Mesodermal cell (in vitro differentiated cells): Measurements from ENCODE around the gene TTYH2.

Experiments
- H3K27ac ChIP-seq: 2 replicates; pipeline ENCODE4 v1.7.0; 2013; ENCODE audit warnings: mild to moderate bottlenecking, low read depth, low read length, moderate library complexity; ENCODE audit not compliant: severe bottlenecking
- H3K36me3 ChIP-seq: 2 replicates; pipeline ENCODE4 v1.7.1; 2013; ENCODE audit warnings: mild to moderate bottlenecking, low read length, moderate library complexity; ENCODE audit not compliant: control insufficient read depth, insufficient read depth
- H3K4me1 ChIP-seq: one replicate; pipeline ENCODE4 v1.7.1; 2013; ENCODE audit warnings: mild to moderate bottlenecking, low read length; ENCODE audit not compliant: insufficient read depth, control insufficient read depth, poor library complexity, severe bottlenecking
- H3K4me3 ChIP-seq: 2 replicates; pipeline ENCODE4 v1.7.0; 2013; ENCODE audit warnings: low read length, control low read depth, mild to moderate bottlenecking; ENCODE audit not compliant: insufficient read depth, poor library complexity, severe bottlenecking; ENCODE audit errors: extremely low read depth
- H3K9me3 ChIP-seq: 2 replicates; pipeline ENCODE4 v1.7.1; 2013; ENCODE audit warnings: mild to moderate bottlenecking, low read length, moderate library complexity; ENCODE audit not compliant: control insufficient read depth
- WGBS, 2 experiments: methylation state at CpG; one replicate each; pipeline ENCODE4 v1.1.5; 2013; ENCODE audit warnings: missing lambda C conversion rate in 2 of 2; ENCODE audit not compliant: insufficient coverage in 2 of 2; 5-methylcytosine and 5-hydroxymethylcytosine counted together

The TTYH2 gene

GRCh38 chr17:74194682-74195081 lies 18.7 kb upstream of the TTYH2 start:
- Histone ChIP-seq H3K4me1 (no peaks in the 10 kb centered on the region), H3K9me3 (no peaks in the 10 kb centered on the region), H3K36me3 (no peaks in the 10 kb centered on the region), H3K27ac (no peak overlapping the region), H3K4me3 (no peak overlapping the region)
- WGBS, 2 experiments: 86 to 87% methylated on average over 8 to 9 of the region's 9 CpGs

GRCh38 chr17:74196541-74197317 lies 16.6 kb upstream of the TTYH2 start:
- WGBS, 2 experiments: 70% methylated on average over 17 to 23 of the region's 30 CpGs
- Histone ChIP-seq H3K9me3 (no peaks in the 10 kb centered on the region), H3K4me1 (no peaks in the 10 kb centered on the region), H3K27ac (no peak overlapping the region), H3K4me3 (no peak overlapping the region), H3K36me3 (no peaks in the 10 kb centered on the region)

- WGBS, 2 experiments: 92 to 100% methylated on average over 2 of the region's 2 CpGs
- Histone ChIP-seq H3K27ac (no peak overlapping the region), H3K4me1 (no peaks in the 10 kb centered on the region), H3K9me3 (no peaks in the 10 kb centered on the region), H3K36me3 (no peaks in the 10 kb centered on the region), H3K4me3 (no peak overlapping the region)
These were observed 15.6 kb upstream of the TTYH2 start for GRCh38 chr17:74197801-74198200.

GRCh38 chr17:74198694-74199093 lies 14.7 kb upstream of the TTYH2 start:
- H3K36me3 ChIP-seq: no peaks in the 10 kb centered on the region
- H3K27ac ChIP-seq: no peak overlapping the region
- H3K4me1 ChIP-seq: peaks cover 4% of the 10 kb centered on the region
- H3K9me3 ChIP-seq: no peaks in the 10 kb centered on the region
- H3K4me3 ChIP-seq: no peak overlapping the region
- whole genome bisulfite sequencing, 2 experiments: 84 to 91% methylated on average over 5 to 6 of the region's 6 CpGs

GRCh38 chr17:74199306-74200092 lies 13.9 kb upstream of the TTYH2 start:
- WGBS, 2 experiments: 20 to 39% methylated on average over 15 to 18 of the region's 35 CpGs
- H3K36me3 ChIP-seq: peaks cover 6% of the 10 kb centered on the region
- no peak overlapping the region for H3K4me3 ChIP-seq
- no peak overlapping the region for H3K27ac ChIP-seq
- H3K9me3 ChIP-seq: no peaks in the 10 kb centered on the region
- peaks cover 5% of the 10 kb centered on the region for H3K4me1 ChIP-seq

- H3K4me1 ChIP-seq: peaks cover 11% of the 10 kb centered on the region
- H3K27ac ChIP-seq: no peak overlapping the region
- H3K36me3 ChIP-seq: peaks cover 12% of the 10 kb centered on the region
- 75 to 79% methylated on average over 7 to 10 of the region's 10 CpGs for WGBS, 2 experiments
- H3K9me3 ChIP-seq: no peaks in the 10 kb centered on the region
- H3K4me3 ChIP-seq: no peak overlapping the region
These were observed 13.3 kb upstream of the TTYH2 start for GRCh38 chr17:74200112-74200511.

- no peak overlapping the region for H3K4me3 ChIP-seq
- WGBS, 2 experiments: 82 to 98% methylated on average over 5 to 8 of the region's 8 CpGs
- H3K27ac ChIP-seq: no peak overlapping the region
- H3K36me3 ChIP-seq: peaks cover 24% of the 10 kb centered on the region
- no peaks in the 10 kb centered on the region for H3K9me3 ChIP-seq
- peaks cover 16% of the 10 kb centered on the region for H3K4me1 ChIP-seq
These were observed 12.1 kb upstream of the TTYH2 start for GRCh38 chr17:74201250-74201649.

- no peak overlapping the region for H3K4me3 ChIP-seq
- no peaks in the 10 kb centered on the region for H3K9me3 ChIP-seq
- WGBS, 2 experiments: 77 to 81% methylated on average over 6 to 10 of the region's 10 CpGs
- peaks cover 31% of the 10 kb centered on the region for H3K36me3 ChIP-seq
- peaks cover 17% of the 10 kb centered on the region for H3K4me1 ChIP-seq
- H3K27ac ChIP-seq: no peak overlapping the region
These were observed 11.4 kb upstream of the TTYH2 start for GRCh38 chr17:74201948-74202347.

GRCh38 chr17:74202938-74203337 lies 10.4 kb upstream of the TTYH2 start:
- H3K4me3 ChIP-seq: no peak overlapping the region
- peaks cover 27% of the 10 kb centered on the region for H3K4me1 ChIP-seq
- H3K36me3 ChIP-seq: peaks cover 41% of the 10 kb centered on the region
- H3K9me3 ChIP-seq: no peaks in the 10 kb centered on the region
- no peak overlapping the region for H3K27ac ChIP-seq
- 71 to 73% methylated on average over 8 to 15 of the region's 15 CpGs for WGBS, 2 experiments

- H3K27ac ChIP-seq: peak within 1 kb of the TSS; percentile 83
- H3K9me3 ChIP-seq: no peaks in the 10 kb centered on the region
- H3K36me3 ChIP-seq: peaks cover 48% of the 10 kb centered on the region
- peaks cover 29% of the 10 kb centered on the region for H3K4me1 ChIP-seq
- peak within 1 kb of the TSS; percentile 83 for H3K4me3 ChIP-seq
- WGBS, 2 experiments: 0 to 1% methylated on average over 41 to 43 of the region's 53 CpGs
These were observed 9.7 kb upstream of the TTYH2 start, which contains the start of gene RPL38 for GRCh38 chr17:74203439-74204240. TSS of gene RPL38 (plus strand) at chr17:74203678. CDS start at chr17:74203956, 278 bp downstream.
